ENCODE measurements around the gene ARHGAP26.

ARHGAP26 gene

GRCh38 chr5:142838845-142839244 is 68.7 kb downstream of the ARHGAP26 start:
- TF ChIP-seq CTCF (IDR thresholded peaks at IDR 0.05; ENCODE audit: insufficient read depth, low read depth, low read length, missing control alignments): no peak
- no peak overlapping the region for H3K4me3 ChIP-seq (ENCODE audit: low read depth, low read length)
- no peak for DNase-seq (ENCODE audit: low read depth)

GRCh38 chr5:142839711-142840346 is 69.7 kb downstream of the ARHGAP26 start:
- TF ChIP-seq CTCF (IDR thresholded peaks at IDR 0.05; ENCODE audit: insufficient read depth, low read depth, low read length, missing control alignments): no peak
- no peak for DNase-seq (ENCODE audit: low read depth)
- H3K4me3 ChIP-seq (ENCODE audit: low read depth, low read length): no peak overlapping the region

- no peak overlapping the region for H3K4me3 ChIP-seq (ENCODE audit: low read depth, low read length)
- TF ChIP-seq CTCF (IDR thresholded peaks at IDR 0.05; ENCODE audit: insufficient read depth, low read depth, low read length, missing control alignments): no peak
- DNase-seq (ENCODE audit: low read depth): no peak
Measured at GRCh38 chr5:142840575-142840974, 70.4 kb downstream of the ARHGAP26 start.

- no peak for TF ChIP-seq CTCF (IDR thresholded peaks at IDR 0.05; ENCODE audit: insufficient read depth, low read depth, low read length, missing control alignments)
- no peak overlapping the region for H3K4me3 ChIP-seq (ENCODE audit: low read depth, low read length)
- DNase-seq (ENCODE audit: low read depth): no peak
Measured at GRCh38 chr5:142841511-142842265, 71.5 kb downstream of the ARHGAP26 start.

GRCh38 chr5:142842994-142843905 is 73.1 kb downstream of the ARHGAP26 start:
- no peak for TF ChIP-seq CTCF (IDR thresholded peaks at IDR 0.05; ENCODE audit: insufficient read depth, low read depth, low read length, missing control alignments)
- DNase-seq (ENCODE audit: low read depth): no peak
- no peak overlapping the region for H3K4me3 ChIP-seq (ENCODE audit: low read depth, low read length)

- no peak overlapping the region for H3K4me3 ChIP-seq (ENCODE audit: low read depth, low read length)
- TF ChIP-seq CTCF (IDR thresholded peaks at IDR 0.05; ENCODE audit: insufficient read depth, low read depth, low read length, missing control alignments): no peak
- no peak for DNase-seq (ENCODE audit: low read depth)
Measured at GRCh38 chr5:142844866-142845265, 74.7 kb downstream of the ARHGAP26 start.
